ENCODE results near the gene EHMT1.
"Not testable (repeated sequence)": the region's sequence is repeated elsewhere in the genome, so short reads cannot be mapped to it uniquely, and the experiment has no call there.

EHMT1 gene

DNA sequence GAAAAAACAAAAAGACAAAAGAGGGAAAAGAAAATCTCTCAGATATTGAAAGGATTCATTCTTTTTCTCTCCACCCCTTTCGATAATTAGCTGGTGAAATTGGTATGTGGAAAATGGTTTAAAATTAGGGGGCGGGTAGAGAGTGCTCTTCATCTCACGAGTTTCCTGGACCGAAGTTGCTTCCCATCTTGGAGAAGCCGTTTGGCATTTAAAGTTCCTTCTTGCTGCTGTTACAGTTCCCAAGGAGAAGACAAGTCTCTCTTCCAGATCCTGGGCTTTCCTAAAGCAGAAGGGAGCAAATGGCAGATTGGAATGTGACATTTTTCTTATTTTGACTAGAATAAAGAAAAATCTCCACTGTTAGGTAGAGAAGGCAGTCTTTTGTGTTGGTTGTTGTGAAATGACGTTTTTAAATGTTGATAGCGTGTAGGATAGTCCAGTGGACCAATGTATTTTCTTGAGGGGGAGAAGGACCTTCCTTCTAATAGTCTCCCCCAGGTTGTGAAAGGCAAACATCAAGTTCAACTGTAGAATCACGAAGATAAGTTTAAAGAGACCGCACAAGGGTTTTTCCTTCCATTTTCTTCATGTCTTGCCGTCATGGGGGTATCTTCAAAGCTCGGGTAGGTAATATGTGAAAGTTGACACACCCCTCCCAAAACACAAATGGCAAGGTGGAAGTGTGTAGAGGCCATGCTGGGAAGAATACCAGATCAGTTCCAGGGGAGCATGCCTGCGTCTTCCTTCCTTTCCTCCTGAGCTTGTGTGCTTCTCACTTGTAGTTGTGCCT lies 77.5 kb downstream of the EHMT1 start:
- no peak for DNase-seq

- no peak for DNase-seq
Observed at GRCh38 chr9:137697193-137697592, 78.4 kb downstream of the EHMT1 start.

DNA sequence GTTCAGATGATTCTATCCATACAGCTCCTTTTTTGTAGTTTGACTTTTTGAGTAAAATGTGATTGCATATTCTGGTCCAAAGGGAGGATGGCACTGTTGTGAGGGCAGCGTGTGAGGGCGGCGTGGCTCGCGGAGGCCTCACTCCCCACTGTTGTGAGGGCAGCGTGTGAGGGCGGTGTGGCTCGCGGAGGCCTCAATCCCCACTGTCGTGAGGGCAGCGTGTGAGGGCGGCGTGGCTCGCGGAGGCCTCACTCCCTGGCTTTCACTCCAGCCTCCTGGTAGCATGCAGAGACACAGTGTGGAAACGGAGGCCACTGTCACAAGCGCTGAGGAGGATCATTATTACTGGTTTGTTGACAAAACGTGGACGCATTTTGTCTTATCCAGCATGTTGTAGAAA lies 79.0 kb downstream of the EHMT1 start:
- no peak for DNase-seq

- DNase-seq = no peak
Observed at GRCh38 chr9:137700911-137701310, 82.1 kb downstream of the EHMT1 start.

GRCh38 chr9:137702615-137703379 lies 84.0 kb downstream of the EHMT1 start:
- DNase-seq = no peak

- no peak for DNase-seq
Observed at GRCh38 chr9:137703842-137704508, 85.2 kb downstream of the EHMT1 start.

DNA sequence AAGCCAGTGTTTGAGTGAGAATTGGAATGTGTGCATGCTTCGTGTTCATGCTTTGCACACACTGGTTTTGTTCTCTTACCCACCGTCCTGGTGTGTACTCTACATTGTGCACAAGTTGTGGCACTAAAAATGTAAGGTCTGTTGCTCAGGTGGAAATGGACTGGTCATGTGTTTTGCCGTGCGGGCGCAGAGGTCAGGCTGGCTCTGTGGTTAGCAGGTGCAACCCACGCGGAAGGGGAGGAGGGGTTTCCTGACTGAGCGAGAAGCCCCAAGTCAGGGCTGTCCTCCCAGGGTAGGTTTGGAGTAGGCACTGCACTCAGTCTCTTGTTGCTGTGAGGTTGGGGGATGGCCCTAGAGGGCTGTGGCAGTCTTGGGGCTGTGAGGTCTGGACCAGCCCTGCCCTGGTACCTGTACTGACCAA lies 86.6 kb downstream of the EHMT1 start:
- DNase-seq = no peak

DNA sequence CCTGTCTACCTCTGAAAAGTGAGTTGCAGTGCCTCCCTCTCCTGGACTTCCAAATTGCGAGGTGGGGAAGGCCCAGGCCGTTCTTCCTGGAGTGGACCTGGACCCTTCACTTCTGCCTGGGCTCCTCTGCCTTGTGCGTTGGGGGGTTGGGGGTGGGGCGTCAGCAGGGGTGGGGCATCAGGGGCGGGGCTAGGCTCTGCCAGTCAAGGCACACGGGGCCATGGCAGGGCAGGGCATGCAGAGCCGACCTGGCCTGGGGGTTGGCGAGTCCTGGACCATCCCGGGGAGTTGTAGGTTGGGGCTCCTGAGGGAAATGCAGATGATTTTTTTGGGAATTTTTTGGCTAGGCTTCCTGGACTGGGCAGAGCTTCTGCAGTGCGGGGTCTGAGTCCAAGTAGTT lies 87.1 kb downstream of the EHMT1 start:
- no peak for DNase-seq

GRCh38 chr9:137707361-137707760 lies 88.6 kb downstream of the EHMT1 start:
- DNase-seq = no peak

DNA sequence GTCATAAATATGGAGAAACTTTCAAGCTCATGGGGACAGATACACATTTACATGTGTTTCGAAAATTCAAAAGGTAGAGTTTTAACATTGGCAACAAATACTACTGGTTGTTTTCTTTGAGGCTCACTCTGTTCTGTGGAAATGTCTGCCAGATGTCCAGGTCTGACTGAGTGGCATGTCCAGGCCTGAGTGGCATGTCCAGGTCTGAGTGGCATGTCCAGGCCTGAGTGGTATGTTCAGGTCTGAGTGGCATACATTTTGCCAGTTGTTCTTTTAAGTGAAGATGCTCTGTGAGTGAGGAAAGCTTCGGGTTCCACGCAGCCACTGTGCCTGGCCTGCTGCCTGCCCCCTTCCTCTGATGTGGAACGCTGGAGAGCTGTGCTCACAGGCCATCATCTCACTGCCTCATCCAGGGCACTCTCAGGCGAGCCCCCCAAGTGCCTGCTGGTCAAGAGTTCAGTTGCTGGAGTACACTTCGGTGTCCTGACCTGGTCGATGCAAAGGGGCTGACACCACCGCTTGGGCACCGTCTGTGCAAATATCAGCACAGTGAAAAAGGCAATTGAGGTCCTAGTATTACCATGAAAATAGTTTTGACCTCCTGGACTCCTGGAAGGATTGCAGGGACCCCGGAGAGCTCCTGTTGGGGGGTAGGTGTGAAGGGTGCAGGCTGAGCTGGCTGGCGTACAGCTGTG lies 89.9 kb downstream of the EHMT1 start:
- DNase-seq = no peak

GRCh38 chr9:137709411-137710101 lies 90.8 kb downstream of the EHMT1 start:
- DNase-seq = no peak

DNA sequence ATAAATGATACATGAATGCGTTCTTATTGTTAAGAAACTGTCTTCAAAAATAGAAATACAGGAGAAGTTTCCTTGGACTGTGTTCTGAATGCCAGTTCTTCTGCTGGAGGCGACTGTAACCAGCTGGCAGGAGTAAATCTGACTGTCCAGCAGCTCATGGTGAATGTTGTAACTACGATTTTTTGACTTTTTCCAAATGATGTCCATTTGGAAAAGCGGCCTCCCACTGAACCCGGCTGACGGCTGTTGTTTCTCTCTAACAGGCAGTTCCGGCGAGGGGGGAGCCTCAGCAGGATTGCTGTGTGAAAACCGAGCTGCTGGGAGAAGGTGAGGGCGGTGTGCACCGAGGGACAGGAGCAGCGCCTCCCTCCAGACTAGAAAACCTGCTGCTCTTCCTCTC lies 91.9 kb downstream of the EHMT1 start:
- DNase-seq = no peak

- DNase-seq = no peak
Observed at GRCh38 chr9:137711678-137712105, 92.9 kb downstream of the EHMT1 start.

DNA sequence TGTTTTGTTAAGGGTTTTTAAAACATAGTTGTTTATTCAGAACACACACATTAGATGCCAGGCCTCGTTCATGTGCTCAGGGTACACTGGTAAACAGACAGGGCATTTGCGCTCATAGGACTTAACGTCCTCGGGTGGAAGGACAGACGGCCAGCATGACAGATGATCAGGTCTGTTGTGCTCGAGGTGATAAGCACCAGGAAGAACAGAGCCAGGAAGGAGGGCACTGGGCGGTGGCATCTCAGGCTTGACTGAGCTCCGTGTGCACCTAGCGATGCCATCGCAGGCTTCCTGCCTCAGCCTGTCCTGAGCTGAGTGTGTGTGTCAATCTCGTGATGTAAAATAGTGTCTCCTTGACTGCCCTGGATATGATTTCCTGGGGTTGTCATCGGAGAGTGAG lies 96.5 kb downstream of the EHMT1 start:
- DNase-seq = no peak

DNA sequence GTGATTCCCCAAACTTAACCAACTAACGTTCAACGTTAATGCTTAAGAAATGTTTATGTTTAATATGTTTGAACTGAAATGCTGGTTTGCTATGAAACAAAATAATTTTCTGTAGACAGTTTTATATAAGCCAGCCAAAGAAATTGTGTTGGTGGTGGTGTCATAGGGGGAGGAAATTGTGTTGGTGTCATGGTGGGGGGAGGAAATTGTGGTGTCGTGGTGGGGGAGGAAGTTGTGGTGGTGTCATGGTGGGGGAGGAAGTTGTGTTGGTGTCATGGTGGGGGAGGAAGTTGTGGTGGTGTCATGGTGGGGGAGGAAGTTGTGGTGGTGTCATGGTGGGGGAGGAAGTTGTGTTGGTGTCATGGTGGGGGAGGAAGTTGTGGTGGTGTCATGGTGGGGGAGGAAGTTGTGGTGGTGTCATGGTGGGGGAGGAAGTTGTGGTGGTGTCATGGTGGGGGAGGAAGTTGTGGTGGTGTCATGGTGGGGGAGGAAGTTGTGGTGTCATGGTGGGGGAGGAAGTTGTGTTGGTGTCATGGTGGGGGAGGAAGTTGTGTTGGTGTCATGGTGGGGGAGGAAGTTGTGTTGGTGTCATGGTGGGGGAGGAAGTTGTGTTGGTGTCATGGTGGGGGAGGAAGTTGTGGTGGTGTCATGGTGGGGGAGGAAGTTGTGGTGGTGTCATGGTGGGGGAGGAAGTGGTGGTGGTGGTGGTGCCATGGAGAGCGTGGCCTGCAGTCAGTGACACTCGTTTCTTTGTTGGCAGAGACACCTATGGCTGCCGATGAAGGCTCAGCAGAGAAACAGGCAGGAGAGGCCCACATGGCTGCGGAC lies 97.3 kb downstream of the EHMT1 start:
- DNase-seq = not testable (repeated sequence)

- no peak for DNase-seq
Observed at GRCh38 chr9:137716694-137717287, 98.0 kb downstream of the EHMT1 start.

DNA sequence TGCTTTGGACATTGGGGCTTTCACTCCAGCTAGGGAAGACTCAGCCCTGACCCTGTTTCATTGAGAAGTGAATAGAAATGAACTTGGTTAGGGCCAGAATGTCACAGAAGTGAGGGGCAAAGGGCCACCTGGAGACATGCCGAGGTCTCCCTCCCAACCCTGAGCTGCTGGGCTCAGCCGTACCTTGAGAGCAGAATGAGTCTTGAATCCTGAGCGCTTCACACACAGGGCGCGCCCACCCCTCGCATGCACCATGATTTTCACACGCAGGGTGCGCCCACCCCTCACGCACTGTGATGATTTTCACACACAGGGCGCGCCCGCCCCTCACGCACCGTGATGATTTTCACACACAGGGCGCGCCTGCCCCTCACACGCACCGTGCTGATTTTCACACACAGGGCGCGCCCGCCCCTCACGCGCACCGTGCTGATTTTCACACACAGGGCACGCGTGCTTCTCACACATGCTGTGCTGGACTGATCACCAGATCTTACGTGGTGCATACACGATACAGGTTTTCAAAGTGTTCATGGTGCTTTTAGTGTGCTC lies 99.0 kb downstream of the EHMT1 start:
- no peak for DNase-seq

DNA sequence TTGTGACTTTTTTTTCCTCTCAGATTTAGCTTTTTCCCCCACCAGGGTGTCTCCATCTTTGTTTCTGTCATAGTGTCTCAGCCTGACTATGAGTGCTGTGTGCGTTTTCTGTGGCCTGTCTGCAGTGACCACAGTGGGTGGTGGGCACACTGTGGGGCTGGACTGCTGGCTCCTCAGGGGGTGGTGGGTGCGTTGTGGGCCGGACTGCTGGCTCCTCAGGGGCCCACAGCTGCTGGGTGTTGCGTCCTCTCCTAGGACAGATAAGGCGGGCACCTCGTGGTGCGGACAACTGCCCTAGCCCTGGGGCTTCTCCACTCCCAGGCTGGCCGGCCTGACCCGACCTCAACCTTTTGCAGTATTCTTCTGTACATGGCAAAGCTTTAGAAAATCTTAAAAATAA lies 100.4 kb downstream of the EHMT1 start:
- DNase-seq = no peak

GRCh38 chr9:137720571-137721110 lies 101.8 kb downstream of the EHMT1 start:
- DNase-seq = no peak

DNA sequence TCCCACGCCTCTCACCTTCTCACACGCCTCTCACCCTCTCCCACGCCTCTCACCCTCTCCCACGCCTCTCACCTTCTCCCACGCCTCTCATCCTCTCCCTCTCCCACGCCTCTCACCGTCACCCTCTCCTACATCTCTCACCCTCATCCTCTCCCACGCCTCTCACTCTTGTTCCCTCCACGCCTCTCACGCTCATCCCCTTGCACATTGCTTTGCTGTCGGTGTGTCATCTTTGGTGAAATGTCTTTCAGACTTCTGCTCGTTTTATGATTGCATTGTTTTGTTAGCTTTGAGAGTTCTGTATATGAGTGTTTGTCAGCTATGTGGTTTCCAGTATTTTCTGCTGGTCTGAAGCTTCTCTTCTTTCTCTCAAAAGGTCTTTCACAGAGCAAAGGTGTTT lies 102.7 kb downstream of the EHMT1 start:
- no peak for DNase-seq

- no peak for DNase-seq
Observed at GRCh38 chr9:137721899-137722298, 103.1 kb downstream of the EHMT1 start.

All from NCI-H446 (cell line).